NT2/D1 (cell line): Measurements from ENCODE around the gene RB1.
"Not testable (repeated sequence)": the region's sequence is repeated elsewhere in the genome, so short reads cannot be mapped to it uniquely, and the experiment has no call there.

Source experiments
- DNase-seq: peaks from one replicate; pipeline ENCODE4 v3.0.0-alpha.2; 2011; ENCODE audit warnings: low read depth, low spot score
- H3K27me3 ChIP-seq: 2 replicates; pipeline ENCODE4 v1.6.0; 2011; ENCODE audit warnings: mild to moderate bottlenecking; ENCODE audit not compliant: insufficient read length, insufficient read depth
- H3K36me3 ChIP-seq: 2 replicates; pipeline ENCODE4 v1.6.1; 2011; ENCODE audit warnings: mild to moderate bottlenecking, low read length, mixed read lengths; ENCODE audit not compliant: insufficient read depth, insufficient read length
- H3K4me1 ChIP-seq: 2 replicates; pipeline ENCODE4 v1.5.1; 2011; ENCODE audit not compliant: insufficient read depth, insufficient read length
- H3K4me3 ChIP-seq: 2 replicates; pipeline ENCODE4 v1.5.1; 2011; ENCODE audit warnings: low read depth; ENCODE audit not compliant: insufficient read length
- H3K9ac ChIP-seq: 2 replicates; pipeline ENCODE4 v1.6.0; 2011; ENCODE audit warnings: low read depth; ENCODE audit not compliant: insufficient read length
- H3K9me3 ChIP-seq: 2 replicates; pipeline ENCODE4 v1.5.1; 2011; ENCODE audit warnings: mild to moderate bottlenecking, low read length; ENCODE audit not compliant: insufficient read depth
- SUZ12 ChIP-seq: IDR thresholded peaks from 2 replicates; pipeline ENCODE4 v1.6.1; 2011; ENCODE audit not compliant: insufficient read length, insufficient read depth; ENCODE audit errors: extremely low read depth
- YY1 ChIP-seq: IDR thresholded peaks from 2 replicates; pipeline ENCODE4 v1.6.1; 2011; ENCODE audit not compliant: insufficient read length, insufficient read depth
- ZNF274 ChIP-seq: IDR thresholded peaks from 2 replicates; pipeline ENCODE4 v1.6.1; 2011; ENCODE audit warnings: mild to moderate bottlenecking, low read depth, low read length

RB1 gene

GRCh38 chr13:48322294-48322693 lies 18.7 kb downstream of the RB1 start:
- Histone ChIP-seq H3K9ac (no peak overlapping the region), H3K36me3 (peaks cover 9% of the 10 kb centered on the region), H3K27me3 (no peaks in the 10 kb centered on the region), H3K4me3 (no peak overlapping the region), H3K9me3 (peaks cover 4% of the 10 kb centered on the region), H3K4me1 (no peaks in the 10 kb centered on the region)
- DNase-seq, result no peak
- TF ChIP-seq YY1, result no peak
- no peak for TF ChIP-seq ZNF274
- TF ChIP-seq SUZ12, result no peak

DNA sequence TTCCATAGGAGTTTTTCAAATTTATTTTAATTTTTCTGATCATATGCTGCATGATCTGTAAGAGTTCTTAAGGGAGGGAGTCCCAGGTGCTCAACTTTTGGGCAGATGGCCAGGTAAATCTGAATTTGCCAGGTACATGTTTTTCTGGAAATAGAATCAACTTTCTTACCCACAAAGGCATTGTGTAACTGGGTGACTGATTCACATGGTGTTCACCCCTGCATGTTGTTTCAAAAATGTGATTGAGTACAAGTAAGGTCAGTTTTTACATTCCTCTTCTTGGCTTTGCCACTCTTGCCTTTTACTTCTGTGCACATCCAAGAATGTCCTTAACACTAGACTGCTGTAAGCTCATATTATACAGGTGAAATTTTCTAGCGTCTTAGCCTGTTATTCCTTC lies 30.4 kb downstream of the RB1 start:
- Histone ChIP-seq H3K4me1 (no peaks in the 10 kb centered on the region), H3K9ac (no peak overlapping the region), H3K4me3 (no peak overlapping the region), H3K9me3 (no peaks in the 10 kb centered on the region), H3K36me3 (no peaks in the 10 kb centered on the region), H3K27me3 (no peaks in the 10 kb centered on the region)
- TF ChIP-seq ZNF274 (no peak), YY1 (no peak), SUZ12 (no peak)
- DNase-seq, result no peak

- Histone ChIP-seq H3K36me3 (no peaks in the 10 kb centered on the region), H3K9me3 (peaks cover 4% of the 10 kb centered on the region), H3K27me3 (no peaks in the 10 kb centered on the region), H3K4me3 (no peak overlapping the region), H3K4me1 (no peaks in the 10 kb centered on the region), H3K9ac (no peak overlapping the region)
- no peak for DNase-seq
- no peak for TF ChIP-seq ZNF274
- TF ChIP-seq SUZ12, result no peak
- no peak for TF ChIP-seq YY1
Observed at GRCh38 chr13:48334534-48335127, 31.1 kb downstream of the RB1 start.

DNA sequence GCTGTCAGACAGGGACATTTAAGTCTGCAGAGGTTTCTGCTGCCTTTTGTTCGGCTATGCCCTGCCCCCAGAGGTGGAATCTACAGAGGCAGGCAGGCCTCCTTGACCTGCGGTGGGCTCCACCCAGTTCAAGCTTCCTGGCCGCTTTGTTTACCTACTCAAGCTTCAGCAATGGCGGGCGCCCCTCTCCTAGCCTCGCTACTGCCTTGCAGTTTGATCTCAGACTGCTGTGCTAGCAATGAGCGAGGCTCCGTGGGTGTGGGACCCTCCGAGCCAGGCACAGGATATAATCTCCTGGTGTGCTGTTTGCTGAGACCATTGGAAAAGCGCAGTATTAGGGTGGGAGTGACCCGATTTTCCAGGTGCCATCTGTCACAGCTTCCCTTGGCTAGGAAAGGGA lies 35.6 kb downstream of the RB1 start:
- not testable (repeated sequence) for H3K9ac ChIP-seq, H3K4me3 ChIP-seq, DNase-seq, H3K4me1 ChIP-seq, H3K36me3 ChIP-seq, H3K27me3 ChIP-seq
- H3K9me3 ChIP-seq, result peaks cover 13% of the 10 kb centered on the region

- Histone ChIP-seq H3K4me3 (no peak overlapping the region), H3K4me1 (no peaks in the 10 kb centered on the region), H3K9ac (no peak overlapping the region), H3K9me3 (peaks cover 13% of the 10 kb centered on the region), H3K27me3 (no peaks in the 10 kb centered on the region), H3K36me3 (peaks cover 6% of the 10 kb centered on the region)
- TF ChIP-seq ZNF274, result no peak
- TF ChIP-seq YY1, result no peak
- TF ChIP-seq SUZ12, result no peak
- DNase-seq, result no peak
Observed at GRCh38 chr13:48344264-48344663, 40.7 kb downstream of the RB1 start.

- DNase-seq, result no peak
- Histone ChIP-seq H3K27me3 (no peaks in the 10 kb centered on the region), H3K4me3 (no peak overlapping the region), H3K36me3 (peaks cover 6% of the 10 kb centered on the region), H3K4me1 (no peaks in the 10 kb centered on the region), H3K9me3 (no peaks in the 10 kb centered on the region), H3K9ac (no peak overlapping the region)
- no peak for TF ChIP-seq ZNF274
- no peak for TF ChIP-seq YY1
- TF ChIP-seq SUZ12, result no peak
Observed at GRCh38 chr13:48346583-48346982, 43.0 kb downstream of the RB1 start.

DNA sequence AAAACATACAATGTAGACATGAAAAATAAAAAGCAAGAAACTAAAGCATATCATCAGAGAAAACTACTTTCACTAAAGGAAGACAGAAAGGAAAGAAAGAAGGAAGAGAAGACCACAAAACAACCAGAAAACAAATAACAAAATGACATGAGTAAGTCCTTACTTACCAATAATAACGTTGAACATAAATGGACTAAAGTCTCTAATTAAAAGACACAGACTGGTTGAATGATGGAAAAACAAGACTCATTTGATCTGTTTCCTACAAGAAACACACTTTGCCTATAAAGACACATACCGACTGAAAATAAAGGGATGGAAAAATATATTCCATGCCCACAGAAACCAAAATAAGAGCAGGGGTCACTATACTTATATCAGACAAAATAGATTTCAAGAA lies 46.0 kb downstream of the RB1 start:
- Histone ChIP-seq H3K4me3 (no peak overlapping the region), H3K9ac (no peak overlapping the region), H3K9me3 (peaks cover 7% of the 10 kb centered on the region; the same call in 1 of the 2 replicates), H3K36me3 (peaks cover 3% of the 10 kb centered on the region), H3K27me3 (no peaks in the 10 kb centered on the region), H3K4me1 (no peaks in the 10 kb centered on the region)
- no peak for DNase-seq
- TF ChIP-seq SUZ12 (no peak), ZNF274 (no peak)

- H3K4me3 ChIP-seq, result no peak overlapping the region
Observed at GRCh38 chr13:48353590-48353989, 50.0 kb downstream of the RB1 start.

DNA sequence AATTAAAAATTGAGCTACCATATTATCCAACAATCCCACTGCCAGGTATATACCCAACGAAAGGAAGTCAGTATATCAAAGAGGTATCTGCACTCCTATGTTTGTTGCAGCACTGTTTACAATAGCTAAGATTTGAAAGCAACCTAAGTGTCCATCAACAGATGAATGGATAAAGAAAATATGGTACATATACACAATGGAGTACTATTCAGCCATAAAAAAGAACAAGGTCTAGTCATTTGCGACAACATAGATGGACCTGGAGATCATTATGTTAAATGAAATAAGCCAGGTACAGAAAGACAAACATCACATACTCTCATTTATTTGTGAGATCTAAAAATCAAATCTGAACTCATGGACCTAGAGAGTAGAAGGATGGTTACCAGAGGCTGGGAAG lies 52.0 kb downstream of the RB1 start:
- DNase-seq, H3K27me3 ChIP-seq, H3K4me1 ChIP-seq, H3K9me3 ChIP-seq, H3K36me3 ChIP-seq, H3K4me3 ChIP-seq, H3K9ac ChIP-seq: not testable (repeated sequence)

More at GRCh38 chr13:48353590-48353989, 50.0 kb downstream of the RB1 start:
- DNase-seq, result no peak
- Histone ChIP-seq H3K36me3 (no peaks in the 10 kb centered on the region), H3K9ac (no peak overlapping the region), H3K4me1 (no peaks in the 10 kb centered on the region), H3K9me3 (peaks cover 7% of the 10 kb centered on the region; the same call in 1 of the 2 replicates), H3K27me3 (no peaks in the 10 kb centered on the region)
- no peak for TF ChIP-seq YY1
- TF ChIP-seq ZNF274, result no peak
- no peak for TF ChIP-seq SUZ12
